GM10847 (cell line): Measurements from ENCODE around the gene KAZN.

Experiments used
- POLR2A ChIP-seq: IDR thresholded peaks from 2 replicates; pipeline ENCODE4 v1.6.1; 2011; ENCODE audit not compliant: insufficient read length; ENCODE audit errors: extremely low read depth

KAZN gene

DNA sequence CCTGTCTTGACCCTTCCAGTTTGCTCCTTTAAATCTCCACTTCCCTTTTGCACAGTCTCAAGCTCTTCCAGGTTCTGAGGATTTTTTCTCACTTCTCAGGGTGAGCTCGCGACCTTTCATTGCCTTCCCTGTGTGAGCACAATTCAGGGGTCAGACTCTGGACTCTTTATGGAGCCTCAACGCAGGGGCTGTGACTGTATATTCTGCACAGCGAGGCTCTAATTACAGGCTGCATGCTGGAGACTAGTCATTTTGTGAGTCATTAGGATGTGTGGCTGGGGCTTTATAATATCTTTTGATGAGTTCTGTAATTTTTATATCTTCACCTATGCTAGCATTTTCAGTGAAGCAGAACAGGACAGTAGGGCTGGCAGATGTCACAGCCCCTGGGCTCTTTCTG, 270.7 kb downstream of the KAZN start:
- no peak for TF ChIP-seq POLR2A

DNA sequence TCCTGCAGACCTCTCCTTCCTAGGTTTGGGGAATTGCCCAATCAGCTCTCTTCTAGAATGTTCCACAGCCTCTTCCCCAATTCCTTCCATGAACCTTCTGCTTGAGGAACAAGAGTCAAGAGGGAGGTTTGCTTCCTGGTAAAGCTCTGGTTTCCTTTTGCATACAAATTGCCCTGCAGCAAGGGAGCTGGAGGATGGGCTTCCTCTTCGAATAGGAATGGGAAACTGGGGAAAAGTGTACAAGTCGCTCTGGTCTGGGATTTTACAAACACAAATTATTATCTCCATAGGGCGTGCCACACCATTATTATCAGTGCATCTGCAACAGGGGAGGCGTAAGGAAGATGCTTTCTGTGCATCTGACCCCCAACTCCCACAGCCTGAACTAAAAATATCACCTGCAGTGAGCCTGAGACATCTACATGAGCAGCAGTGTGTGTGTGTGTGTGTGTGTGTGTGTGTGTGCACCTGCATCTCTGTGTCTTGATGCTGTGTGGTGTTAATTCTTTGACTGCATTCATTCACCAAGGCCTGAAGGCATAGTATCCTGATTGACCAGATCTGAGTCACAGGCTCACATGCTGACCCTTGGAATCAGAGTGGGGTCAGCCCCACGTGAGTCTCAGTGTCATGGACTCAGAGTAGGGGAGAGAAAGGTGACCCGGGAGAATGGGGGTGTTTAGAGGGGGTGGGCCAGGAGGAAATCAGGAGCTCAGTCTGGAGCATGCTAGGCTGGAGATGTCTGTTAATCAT, 272.9 kb downstream of the KAZN start:
- no peak for TF ChIP-seq POLR2A

DNA sequence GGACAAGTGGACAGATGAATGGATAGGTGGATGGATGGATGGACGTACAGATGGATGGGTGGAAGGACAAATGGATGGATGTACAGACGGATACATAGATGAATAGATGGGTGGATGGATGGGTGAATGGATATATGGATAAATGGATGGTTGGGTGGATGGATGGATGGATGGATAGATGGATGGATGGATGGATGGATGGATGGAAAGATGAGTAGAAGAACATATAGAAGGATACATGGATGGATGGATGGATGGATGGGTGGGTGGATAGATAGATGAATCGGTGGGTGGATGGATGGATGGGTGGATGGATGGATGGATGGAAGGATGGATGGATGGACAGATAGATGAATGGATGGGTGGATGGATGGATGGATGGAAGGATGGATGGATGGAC, 274.3 kb downstream of the KAZN start:
- TF ChIP-seq POLR2A, result no peak

DNA sequence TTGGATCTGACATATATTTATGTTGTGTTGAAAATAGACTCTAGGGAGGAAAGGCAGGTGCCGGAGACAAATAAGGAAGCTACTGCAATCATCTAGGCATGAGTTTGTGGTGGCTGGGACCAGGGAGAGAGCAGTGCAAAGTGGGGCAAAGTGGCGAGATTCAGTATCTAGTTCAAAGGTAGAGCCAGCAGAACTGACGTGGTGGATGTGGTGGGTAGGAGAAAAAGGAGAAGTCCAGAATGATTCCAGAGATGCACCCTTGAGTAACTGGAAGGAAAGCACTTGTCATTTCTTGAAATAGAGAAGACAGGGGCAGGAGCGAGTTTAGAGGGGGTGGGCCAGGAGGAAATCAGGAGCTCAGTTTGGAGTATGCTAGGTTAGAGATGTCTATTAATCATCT, 275.2 kb downstream of the KAZN start:
- TF ChIP-seq POLR2A, result no peak

DNA sequence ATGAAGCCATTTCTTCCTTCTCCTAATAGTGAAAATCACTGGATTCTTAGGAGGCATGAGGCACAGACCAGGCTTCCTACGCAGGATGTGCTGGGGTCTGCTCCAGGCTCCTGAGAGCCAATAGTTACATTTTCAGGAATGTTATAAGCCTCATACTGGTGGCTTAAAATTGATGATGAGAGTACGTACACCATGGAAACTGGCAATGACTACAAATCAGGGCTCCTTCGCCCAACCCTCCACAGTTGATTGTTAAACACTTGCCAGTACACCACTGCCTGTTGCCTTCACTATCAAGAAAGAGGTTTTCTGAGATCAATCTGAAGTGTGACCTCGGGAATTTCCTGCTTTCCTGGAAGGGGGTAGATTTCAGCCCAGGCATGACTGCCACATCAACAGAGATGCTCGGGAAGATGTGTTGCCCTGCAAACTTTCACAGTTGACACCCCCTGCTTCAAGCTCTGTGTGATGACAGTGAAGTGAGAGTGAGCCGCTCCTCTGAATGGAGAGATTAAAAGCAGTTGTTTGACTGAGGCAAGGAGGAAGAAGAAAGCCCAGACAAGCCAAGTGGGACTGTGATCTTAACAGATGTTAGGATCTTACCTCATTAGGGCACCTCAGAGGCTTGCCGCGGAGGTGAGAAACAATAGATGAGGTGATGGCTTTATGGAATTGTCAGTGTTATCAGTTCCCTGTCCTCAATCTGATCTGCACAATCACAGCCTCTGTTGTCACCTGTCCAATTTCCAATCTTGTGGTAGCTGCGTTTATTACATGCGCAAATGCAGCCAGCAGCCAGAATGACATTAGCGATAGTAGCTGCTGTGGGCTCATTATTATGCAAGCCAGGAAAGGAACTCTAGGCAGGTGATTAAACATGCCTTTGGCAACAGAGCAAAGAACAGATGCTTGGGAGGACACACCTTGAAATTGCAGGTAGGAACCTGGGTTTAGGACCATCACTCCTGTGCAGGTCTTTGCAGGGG, 277.3 kb downstream of the KAZN start:
- no peak for TF ChIP-seq POLR2A

DNA sequence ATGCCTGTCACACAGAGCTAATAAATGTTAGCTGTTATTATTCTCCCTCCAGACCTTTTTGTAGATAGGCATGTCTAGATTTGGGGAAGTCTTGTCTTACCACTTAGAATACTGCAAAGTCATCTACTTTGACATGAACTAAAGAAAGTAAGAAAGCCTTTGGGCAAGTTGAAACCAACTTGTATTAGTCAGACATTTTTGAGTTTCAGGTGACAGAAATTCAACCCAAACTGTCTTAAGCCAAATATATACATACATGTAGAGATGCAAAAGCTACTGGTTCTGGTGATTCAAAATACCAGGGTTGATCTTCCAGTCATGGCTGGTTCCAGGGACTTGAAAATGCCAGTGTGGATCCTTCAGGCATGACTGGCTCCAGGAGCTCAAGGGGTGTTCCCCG, 278.3 kb downstream of the KAZN start:
- TF ChIP-seq POLR2A, result no peak

DNA sequence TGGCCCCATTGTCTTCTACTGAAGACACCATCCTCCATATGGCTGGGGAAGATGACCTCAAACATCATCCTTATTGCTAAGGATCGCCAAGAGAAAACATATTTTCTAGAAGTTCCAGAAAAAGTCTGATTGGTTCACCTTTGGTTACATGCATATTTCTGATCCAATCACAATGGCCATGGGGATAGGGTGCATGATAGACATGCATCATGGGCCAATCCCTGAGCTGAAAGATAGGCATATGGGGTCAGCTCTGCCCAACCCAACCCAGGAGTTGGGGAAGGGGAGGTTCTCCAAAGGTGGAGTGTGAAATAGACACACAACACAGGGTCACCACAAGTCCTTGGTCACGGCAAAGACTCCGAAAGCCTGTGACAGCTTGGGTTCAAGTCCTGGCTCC, 278.7 kb downstream of the KAZN start:
- TF ChIP-seq POLR2A, result no peak

DNA sequence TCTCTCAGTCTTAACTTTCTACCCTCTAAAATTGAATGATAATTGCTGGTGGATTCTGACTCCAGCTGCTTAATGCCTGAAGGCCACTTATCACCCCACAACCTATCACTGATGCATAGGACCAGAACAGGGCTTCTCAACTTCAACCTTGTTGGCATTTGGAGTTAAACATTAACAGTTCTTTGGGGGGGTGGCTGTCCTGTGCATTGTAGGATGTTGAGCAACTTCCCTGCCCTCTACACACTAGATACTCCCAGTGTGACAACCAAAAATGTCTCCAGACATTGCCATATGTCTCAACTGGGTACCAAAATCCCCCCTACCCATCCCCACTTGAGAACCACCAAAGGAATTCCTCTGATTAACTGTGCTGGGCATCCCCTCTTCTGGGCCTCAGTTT, 279.6 kb downstream of the KAZN start:
- TF ChIP-seq POLR2A, result no peak

DNA sequence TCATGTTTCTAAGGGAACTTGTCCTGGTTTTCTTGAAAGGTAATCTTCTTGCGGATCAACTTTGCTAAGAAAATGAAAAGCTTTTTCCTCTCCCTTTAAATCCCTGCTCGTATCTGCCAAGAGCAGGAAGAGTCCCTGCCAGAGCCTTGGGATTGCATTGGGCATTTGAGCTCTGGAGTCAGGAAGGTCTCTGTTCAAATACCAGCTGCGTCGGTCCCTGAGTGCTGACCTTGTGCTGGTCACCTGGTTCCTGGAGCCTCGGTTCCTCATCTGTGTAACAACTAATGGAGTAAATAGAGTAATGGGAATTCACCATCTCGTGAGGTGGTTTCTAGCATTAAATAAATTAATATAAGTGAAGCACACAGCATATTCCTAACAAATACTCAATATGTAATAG, 280.5 kb downstream of the KAZN start:
- no peak for TF ChIP-seq POLR2A

DNA sequence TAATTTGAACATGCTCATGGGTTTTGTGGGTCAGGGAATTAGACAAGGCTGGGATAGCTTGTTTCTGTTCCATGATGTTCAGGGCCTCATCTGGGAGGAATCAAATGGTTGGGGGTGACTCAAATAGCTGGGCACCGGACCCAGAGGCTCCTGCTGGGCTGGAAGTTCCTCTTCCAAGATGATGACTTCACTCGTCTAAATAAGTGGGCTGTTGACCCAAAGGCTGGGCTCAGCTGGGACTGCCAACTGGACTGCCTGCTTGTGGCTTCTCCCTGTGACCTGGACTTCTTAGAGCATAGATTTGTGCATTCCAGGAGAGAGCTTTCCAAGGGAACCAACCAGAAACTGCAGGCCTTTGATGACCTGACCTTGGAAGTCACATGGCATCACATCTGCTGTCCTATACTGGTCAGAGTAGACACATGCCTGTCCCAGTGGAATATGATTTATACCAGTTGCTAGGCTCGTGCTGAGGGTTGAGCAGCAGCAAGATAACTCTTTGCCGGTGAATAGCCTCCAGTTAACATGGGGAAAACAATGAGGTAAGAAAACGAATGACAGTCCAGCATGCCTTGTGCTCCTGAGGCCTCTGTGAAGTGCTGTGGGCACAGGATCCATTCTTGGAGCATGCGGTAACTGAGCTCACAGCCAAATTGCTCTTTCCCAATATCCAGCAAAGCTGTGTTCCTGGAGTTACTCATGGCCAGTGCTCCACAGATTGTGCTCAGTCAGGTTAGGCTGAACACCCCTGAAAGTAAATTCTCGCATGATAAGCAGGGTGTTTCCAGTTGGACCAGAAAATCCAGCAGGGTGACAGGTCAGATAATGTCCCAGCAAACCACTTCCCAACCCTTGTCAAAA, 282.2 kb downstream of the KAZN start:
- TF ChIP-seq POLR2A, result no peak

DNA sequence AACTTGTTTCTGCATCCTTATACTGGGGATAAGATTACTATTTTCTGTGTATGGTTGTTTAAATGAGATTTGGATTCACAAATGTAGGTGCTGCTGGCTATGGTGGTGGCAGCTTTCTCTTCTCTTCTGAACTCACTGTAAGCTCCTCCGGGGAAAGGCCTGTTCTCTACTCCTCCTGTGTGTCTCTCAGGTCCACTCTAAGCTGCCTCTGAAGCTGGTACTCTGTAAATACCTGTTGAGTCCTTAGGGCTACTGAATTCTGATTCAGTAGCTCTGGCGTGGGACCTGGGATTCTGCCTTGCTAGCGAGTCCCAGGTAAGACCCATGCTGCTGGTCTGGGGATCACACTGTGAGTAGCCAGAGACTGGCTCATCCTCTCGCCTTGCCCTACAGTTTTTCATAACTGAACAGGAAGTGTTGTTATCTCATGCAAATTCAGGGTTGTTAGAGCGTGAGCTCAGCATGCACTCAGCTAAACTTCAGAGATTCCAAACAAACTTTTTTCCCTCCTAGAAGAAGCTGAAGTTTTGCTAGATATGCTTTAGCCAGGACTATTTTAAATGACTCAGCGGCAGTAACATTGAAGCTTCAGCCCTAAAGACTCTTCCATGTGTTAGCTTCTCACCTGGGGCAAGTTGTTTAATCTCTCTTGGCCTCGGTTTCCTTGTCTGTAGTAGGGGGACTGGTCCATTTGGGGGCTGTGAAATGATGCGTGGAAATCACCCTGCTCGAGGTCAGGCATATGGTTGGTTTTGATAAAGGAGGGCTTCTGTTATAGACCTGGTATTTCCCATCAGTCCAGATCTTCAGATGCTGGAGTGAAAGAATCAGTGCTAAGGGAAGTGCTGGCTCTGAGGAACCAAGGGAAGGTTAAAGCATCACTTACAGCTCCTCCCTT, 283.5 kb downstream of the KAZN start:
- TF ChIP-seq POLR2A, result no peak

DNA sequence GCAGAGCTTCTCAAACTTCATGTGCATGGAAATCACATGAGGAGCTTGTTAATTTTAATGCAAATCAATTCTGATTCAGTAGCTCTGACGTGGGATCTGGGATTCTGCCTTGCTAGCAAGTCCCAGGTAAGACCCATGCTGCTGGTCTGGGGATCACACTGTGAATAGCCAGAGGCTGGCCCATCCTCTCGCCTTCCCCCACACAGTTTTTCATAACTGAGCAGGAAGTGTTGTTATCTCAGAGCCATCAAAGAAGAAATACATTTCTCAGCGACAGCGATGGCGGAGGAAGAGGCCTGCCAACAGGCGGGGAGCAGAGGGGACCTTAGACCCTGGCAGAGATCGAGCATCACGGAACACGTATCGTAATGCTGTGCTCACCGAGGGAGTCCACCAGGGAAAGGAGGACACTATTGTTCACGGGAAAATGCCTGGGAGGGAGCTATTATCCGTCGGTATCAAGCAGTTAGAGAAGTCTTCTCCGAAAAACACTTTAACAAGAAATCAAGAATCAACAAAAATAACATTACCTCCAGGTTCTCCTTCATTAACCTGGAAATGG, 286.2 kb downstream of the KAZN start:
- TF ChIP-seq POLR2A, result no peak

DNA sequence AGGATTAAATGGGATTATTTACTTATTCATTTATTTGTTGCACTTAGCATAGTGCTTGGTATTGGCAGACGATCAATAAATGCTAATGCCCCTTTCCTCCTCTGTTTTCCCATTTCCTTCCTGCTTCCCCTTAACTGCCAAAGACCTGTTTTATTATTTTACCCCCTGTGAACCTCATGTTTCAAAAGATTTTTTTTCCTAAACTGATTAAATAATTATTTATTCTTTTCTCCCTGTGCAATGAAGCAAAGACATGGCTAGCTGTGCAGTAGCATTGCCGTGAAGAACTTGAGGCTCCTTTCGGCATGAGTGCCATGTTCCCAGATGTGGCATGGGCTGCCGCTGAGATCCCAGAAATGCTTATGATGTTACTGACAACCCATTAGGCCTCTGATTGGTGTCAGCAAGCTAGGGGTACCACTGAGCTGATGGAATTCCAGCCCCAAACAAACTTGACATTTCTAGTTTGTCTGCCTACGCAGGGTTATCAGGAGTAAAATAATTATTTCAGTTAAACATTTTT, 288.6 kb downstream of the KAZN start:
- no peak for TF ChIP-seq POLR2A
